Measurements from ENCODE around the gene NUDT1. TPM values are rescaled to one million over a fixed set of nuclear protein-coding genes. Genes with fewer than 3 reads are reported as not detected.
A peak's percentile ranks its signal among the peaks of the same experiment; 100 is the strongest.

The NUDT1 gene
- total RNA-seq, 1 experiment from 2014 or later, result 84.7 TPM

DNA sequence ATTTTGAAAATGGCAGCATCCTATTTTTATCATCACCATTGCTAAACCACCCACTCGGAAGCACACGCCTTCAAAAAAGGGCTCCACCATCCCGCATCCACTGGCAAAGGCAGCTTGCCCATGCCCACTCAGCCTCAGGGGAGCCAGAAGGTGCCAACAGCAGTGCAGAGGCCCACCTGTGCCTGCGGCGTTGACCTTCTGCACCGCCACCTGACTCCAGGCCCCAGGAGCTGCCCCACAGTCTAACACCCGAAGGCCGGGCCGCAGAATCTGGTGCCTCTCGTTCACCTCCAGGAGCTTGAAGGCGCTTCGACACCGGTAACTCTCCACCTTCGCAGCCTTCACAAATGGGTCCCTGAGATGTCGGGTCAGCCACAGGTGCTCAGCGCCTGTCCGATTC lies 2.8 kb upstream of the NUDT1 start:
- H3K4ac ChIP-seq (ENCODE audit: low read depth, low read length), result no peak overlapping the region
- Mint-ChIP-seq H3K27me3 (ENCODE audit: low read depth) (no peaks in the 10 kb centered on the region), H3K9me3 (no peaks in the 10 kb centered on the region), H3K27ac (no peak overlapping the region), H3K4me1 (peaks cover 10 to 11% of the 10 kb centered on the region in 2 experiments), H3K4me3 (peak overlapping the region in 1 of 2 experiments; percentile 9; a peak in 1 of 5 replicates), H3K36me3 (ENCODE audit: insufficient read depth in 1 of 3, low read depth in 3 of 3) (peaks cover 20 to 53% (median 51%) of the 10 kb centered on the region in 3 experiments; a peak in 6 of 7 replicates)
- TF ChIP-seq, protein P1, sequence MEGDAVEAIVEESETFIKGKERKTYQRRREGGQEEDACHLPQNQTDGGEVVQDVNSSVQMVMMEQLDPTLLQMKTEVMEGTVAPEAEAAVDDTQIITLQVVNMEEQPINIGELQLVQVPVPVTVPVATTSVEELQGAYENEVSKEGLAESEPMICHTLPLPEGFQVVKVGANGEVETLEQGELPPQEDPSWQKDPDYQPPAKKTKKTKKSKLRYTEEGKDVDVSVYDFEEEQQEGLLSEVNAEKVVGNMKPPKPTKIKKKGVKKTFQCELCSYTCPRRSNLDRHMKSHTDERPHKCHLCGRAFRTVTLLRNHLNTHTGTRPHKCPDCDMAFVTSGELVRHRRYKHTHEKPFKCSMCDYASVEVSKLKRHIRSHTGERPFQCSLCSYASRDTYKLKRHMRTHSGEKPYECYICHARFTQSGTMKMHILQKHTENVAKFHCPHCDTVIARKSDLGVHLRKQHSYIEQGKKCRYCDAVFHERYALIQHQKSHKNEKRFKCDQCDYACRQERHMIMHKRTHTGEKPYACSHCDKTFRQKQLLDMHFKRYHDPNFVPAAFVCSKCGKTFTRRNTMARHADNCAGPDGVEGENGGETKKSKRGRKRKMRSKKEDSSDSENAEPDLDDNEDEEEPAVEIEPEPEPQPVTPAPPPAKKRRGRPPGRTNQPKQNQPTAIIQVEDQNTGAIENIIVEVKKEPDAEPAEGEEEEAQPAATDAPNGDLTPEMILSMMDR (conservative IDR thresholded peaks at IDR 0.05), result no peak
- no peak overlapping the region for H3T11ph ChIP-seq (ENCODE audit: low read length)
- H3K79me2 ChIP-seq (ENCODE audit: insufficient read depth, low read length), result peaks cover 6% of the 10 kb centered on the region; the same call in 1 of the 2 replicates
- DNase-seq, result no peak
- no peak overlapping the region for H3K4me2 ChIP-seq (ENCODE audit: insufficient read depth, insufficient read length, low read length)
- no peak overlapping the region for H3K14ac ChIP-seq (ENCODE audit: insufficient read depth, low read length)
- H2BK5ac ChIP-seq (ENCODE audit: insufficient read length, low read length), result no peak overlapping the region
- H2AK5ac ChIP-seq (ENCODE audit: insufficient read length, low read length), result no peak overlapping the region
- no peak overlapping the region for H2BK12ac ChIP-seq (ENCODE audit: insufficient read length, low read depth, low read length)
- no peak overlapping the region for H3K56ac ChIP-seq (ENCODE audit: insufficient read length, low read depth, low read length)
- no peak overlapping the region for H3K23ac ChIP-seq (ENCODE audit: insufficient read length, low read depth, low read length)
- no CpG with 5 or more reads among the region's 17 CpGs for WGBS (ENCODE audit: extremely low coverage, insufficient read length, low lambda C conversion rate)
- no peak overlapping the region for H4K91ac ChIP-seq (ENCODE audit: insufficient read length, low read depth, low read length)
- no peak overlapping the region for H2AFZ ChIP-seq (ENCODE audit: low read length)
- H4K5ac ChIP-seq (ENCODE audit: insufficient read length, low read depth, low read length), result no peak overlapping the region
- no peak overlapping the region for H3K9ac ChIP-seq (ENCODE audit: extremely low read depth, insufficient read length, low read length)
- no peaks in the 10 kb centered on the region for H3K9me3 ChIP-seq (ENCODE audit: control insufficient read depth, low read depth, low read length)
- no peak overlapping the region for H3K27ac ChIP-seq (ENCODE audit: insufficient read length, low read depth, low read length)
- no peaks in the 10 kb centered on the region; the same call in 1 of the 2 replicates for H3K4me1 ChIP-seq (ENCODE audit: insufficient read depth, low read length)
- H4K20me1 ChIP-seq (ENCODE audit: control insufficient read depth, insufficient read depth, insufficient read length), result no peaks in the 10 kb centered on the region
- no peak overlapping the region for H2BK15ac ChIP-seq (ENCODE audit: low read depth, low read length)
- H4K8ac ChIP-seq (replicated peaks; ENCODE audit: insufficient read length, low read depth, low read length), result no peak overlapping the region
- no peak overlapping the region for H2BK20ac ChIP-seq (ENCODE audit: low read depth, low read length, poor library complexity, severe bottlenecking)
- no peak overlapping the region for H2BK120ac ChIP-seq (ENCODE audit: low read depth, low read length, poor library complexity, severe bottlenecking)
- H3K27me3 ChIP-seq (ENCODE audit: insufficient read depth, low read length), result no peaks in the 10 kb centered on the region
- no peak overlapping the region for H3K18ac ChIP-seq (ENCODE audit: insufficient read length, low read depth, low read length)
- no peaks in the 10 kb centered on the region for H3K79me1 ChIP-seq (ENCODE audit: insufficient read depth, low read depth, low read length, poor library complexity, severe bottlenecking)
- peaks cover 7% of the 10 kb centered on the region for H3K23me2 ChIP-seq (ENCODE audit: insufficient read length, low read depth, low read length, poor library complexity, severe bottlenecking)
